K562 (cell line): Measurements from ENCODE around the gene ZCCHC14. TPM values are rescaled to one million over a fixed set of nuclear protein-coding genes. Genes with fewer than 3 reads are reported as not detected.

Source experiments
- BCL6 ChIP-seq: fragments of 250-450 bp; sonication (Bioruptor Pico); IDR thresholded peaks from 2 replicates; pipeline ENCODE4 v1.4.0; 2020
- CREM ChIP-seq: IDR thresholded peaks from 2 replicates; pipeline ENCODE4 v1.6.1; 2014; ENCODE audit warnings: antibody characterized with exemption, low read depth
- FOSL1 ChIP-seq: fragments of 200-800 bp; sonication (Bioruptor generic); conservative IDR thresholded peaks from 2 replicates; pipeline ENCODE4 v1.6.1; 2016; ENCODE audit warnings: missing genetic modification characterization, missing compliant biosample characterization
- HDAC2 ChIP-seq: fragments of 450-650 bp; IDR thresholded peaks from 2 replicates; pipeline ENCODE4 v1.6.1; 2016; ENCODE audit warnings: mild to moderate bottlenecking
- MTA2 ChIP-seq: fragments of 450-650 bp; IDR thresholded peaks from 2 replicates; pipeline ENCODE4 v1.6.1; 2016; ENCODE audit warnings: low read depth
- NBN ChIP-seq: fragments of 450-650 bp; IDR thresholded peaks from 2 replicates; pipeline ENCODE4 v1.6.1; 2016; ENCODE audit warnings: low read depth, mild to moderate bottlenecking
- NFE2 ChIP-seq: IDR thresholded peaks from 2 replicates; pipeline ENCODE4 v1.6.1; 2014; ENCODE audit warnings: antibody characterized with exemption, low read depth
- RBM17 ChIP-seq: fragments of 200-400 bp; formaldehyde crosslinking; IDR thresholded peaks from 2 replicates; pipeline ENCODE4 v1.6.1; 2017; ENCODE audit warnings: low read depth, mild to moderate bottlenecking, low read length, borderline replicate concordance
- U2AF2 ChIP-seq: fragments of 200-400 bp; formaldehyde crosslinking; optimal IDR thresholded peaks from 2 replicates; pipeline ENCODE3; 2017; ENCODE audit warnings: low read depth, mild to moderate bottlenecking, low read length
- ZNF146 ChIP-seq: IDR thresholded peaks from one replicate; pipeline ENCODE4 v1.6.1; 2018; ENCODE audit warnings: missing compliant biosample characterization; ENCODE audit not compliant: unreplicated experiment
- ZNF224 ChIP-seq: sonication (generic); formaldehyde crosslinking; IDR thresholded peaks from 2 replicates; pipeline ENCODE4 v1.8.0; 2022; ENCODE audit warnings: mild to moderate bottlenecking, missing genetic modification reagents
- ZNF282 ChIP-seq: sonication (generic); formaldehyde crosslinking; IDR thresholded peaks from 2 replicates; pipeline ENCODE4 v1.8.1; 2023; ENCODE audit warnings: missing genetic modification reagents
- ZNF354B ChIP-seq: fragments of 250-450 bp; sonication (Bioruptor Pico); IDR thresholded peaks from 2 replicates; pipeline ENCODE4 v1.4.0; 2020
- ZNF707 ChIP-seq: fragments of 250-450 bp; sonication (Bioruptor Pico); conservative IDR thresholded peaks from 2 replicates; pipeline ENCODE4 v1.8.0; 2022; ENCODE audit warnings: inconsistent platforms, mild to moderate bottlenecking, moderate library complexity
- polyA plus RNA-seq, 8 experiments: library from polyadenylated mRNA; depleted of rRNA in 4 of 8; stranded (reverse) in 5 of 8; unstranded in 3 of 8; fragments of >200 nt; fragmentation: Nextera tagmentation in 2 of 8; fragmentation: Illumina TruSeq in 1 of 8; extraction: Ambion mirVana in 2 of 8; extraction: Trizol in 1 of 8; gene quantifications; 2 replicates each; pipeline versions ENCODE4 v1.2.1 to v1.2.3, GENCODE V29; 2011 to 2014; ENCODE audit warnings: inconsistent platforms in 1 of 8, missing spikeins in 1 of 8
- total RNA-seq, 7 experiments: library from RNA; depleted of rRNA in 6 of 7; stranded (reverse); fragments of >200 nt in 6 of 7; fragmentation: Illumina TruSeq in 2 of 7; extraction: Trizol in 2 of 7; gene quantifications; 2 replicates each; pipeline versions ENCODE4 v1.2.1 to v1.2.3, GENCODE V29; 2011 to 2021; ENCODE audit warnings: low replicate concordance in 1 of 7
- TF ChIP-seq, protein P1 (sequence below): fragments of 450-650 bp; IDR thresholded peaks from 2 replicates; pipeline ENCODE4 v1.6.1; 2016; ENCODE audit warnings: mild to moderate bottlenecking, moderate library complexity
- TF ChIP-seq, protein P2 (sequence below): fragments of 250-450 bp; sonication (Bioruptor Pico); IDR thresholded peaks from 2 replicates; pipeline ENCODE4 v1.5.0; 2020; ENCODE audit warnings: mild to moderate bottlenecking

Gene ZCCHC14
- total and polyA plus RNA-seq, 9 of the 15 experiments (the other 6 are each of a cell fraction or from before 2014, with no cell fraction given) = 1.5 to 12.4 (median 2.9) TPM

DNA sequence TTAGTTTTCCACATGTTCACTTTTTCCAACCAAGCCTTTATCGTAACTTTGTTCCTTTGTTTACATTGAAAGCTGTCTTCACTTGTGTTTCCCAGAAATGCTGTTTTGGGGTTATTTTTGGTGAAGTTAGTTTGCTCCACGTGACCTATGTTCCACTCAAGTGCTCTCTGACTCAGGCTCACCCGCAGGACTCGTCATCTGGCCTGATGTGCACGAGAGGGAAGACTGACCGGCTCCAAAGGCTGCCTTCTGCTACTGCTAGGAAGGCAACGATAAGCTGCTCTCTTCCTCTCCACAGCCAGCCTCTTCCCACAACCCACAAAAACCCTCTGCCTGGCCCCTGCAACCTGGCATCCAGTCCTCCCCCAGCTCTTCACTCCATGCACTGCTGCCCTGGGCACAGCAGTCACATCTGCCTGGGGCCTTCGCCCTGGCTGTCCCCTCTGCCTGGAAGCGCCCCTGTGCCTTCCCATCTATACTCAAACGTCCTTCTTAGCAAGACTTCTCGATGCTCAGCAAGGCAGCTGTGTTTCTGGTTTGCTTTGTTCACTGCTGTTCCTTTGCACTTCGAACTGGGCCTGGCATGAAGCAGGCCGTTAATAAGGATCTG, 28.0 kb downstream of the ZCCHC14 start (continued):
- TF ChIP-seq U2AF2 (no peak), BCL6 (CRISPR knock-in tag) (no peak), ZNF707 (CRISPR knock-in tag) (no peak), NBN (peak; percentile 35; the same call in 1 of the 2 replicates), HDAC2 (no peak; the same call in 1 of the 2 replicates), ZNF224 (CRISPR knock-in tag) (no peak), MTA2 (no peak), NFE2 (no peak), FOSL1 (tag) (peak; percentile 97), RBM17 (no peak), ZNF354B (CRISPR knock-in tag) (0 out of 2 replicates have a peak, but pooled peaks have one; percentile 30), CREM (peak; percentile 59), ZNF146 (CRISPR knock-in tag) (no peak), ZNF282 (CRISPR knock-in tag) (no peak)
- TF ChIP-seq, protein P1, sequence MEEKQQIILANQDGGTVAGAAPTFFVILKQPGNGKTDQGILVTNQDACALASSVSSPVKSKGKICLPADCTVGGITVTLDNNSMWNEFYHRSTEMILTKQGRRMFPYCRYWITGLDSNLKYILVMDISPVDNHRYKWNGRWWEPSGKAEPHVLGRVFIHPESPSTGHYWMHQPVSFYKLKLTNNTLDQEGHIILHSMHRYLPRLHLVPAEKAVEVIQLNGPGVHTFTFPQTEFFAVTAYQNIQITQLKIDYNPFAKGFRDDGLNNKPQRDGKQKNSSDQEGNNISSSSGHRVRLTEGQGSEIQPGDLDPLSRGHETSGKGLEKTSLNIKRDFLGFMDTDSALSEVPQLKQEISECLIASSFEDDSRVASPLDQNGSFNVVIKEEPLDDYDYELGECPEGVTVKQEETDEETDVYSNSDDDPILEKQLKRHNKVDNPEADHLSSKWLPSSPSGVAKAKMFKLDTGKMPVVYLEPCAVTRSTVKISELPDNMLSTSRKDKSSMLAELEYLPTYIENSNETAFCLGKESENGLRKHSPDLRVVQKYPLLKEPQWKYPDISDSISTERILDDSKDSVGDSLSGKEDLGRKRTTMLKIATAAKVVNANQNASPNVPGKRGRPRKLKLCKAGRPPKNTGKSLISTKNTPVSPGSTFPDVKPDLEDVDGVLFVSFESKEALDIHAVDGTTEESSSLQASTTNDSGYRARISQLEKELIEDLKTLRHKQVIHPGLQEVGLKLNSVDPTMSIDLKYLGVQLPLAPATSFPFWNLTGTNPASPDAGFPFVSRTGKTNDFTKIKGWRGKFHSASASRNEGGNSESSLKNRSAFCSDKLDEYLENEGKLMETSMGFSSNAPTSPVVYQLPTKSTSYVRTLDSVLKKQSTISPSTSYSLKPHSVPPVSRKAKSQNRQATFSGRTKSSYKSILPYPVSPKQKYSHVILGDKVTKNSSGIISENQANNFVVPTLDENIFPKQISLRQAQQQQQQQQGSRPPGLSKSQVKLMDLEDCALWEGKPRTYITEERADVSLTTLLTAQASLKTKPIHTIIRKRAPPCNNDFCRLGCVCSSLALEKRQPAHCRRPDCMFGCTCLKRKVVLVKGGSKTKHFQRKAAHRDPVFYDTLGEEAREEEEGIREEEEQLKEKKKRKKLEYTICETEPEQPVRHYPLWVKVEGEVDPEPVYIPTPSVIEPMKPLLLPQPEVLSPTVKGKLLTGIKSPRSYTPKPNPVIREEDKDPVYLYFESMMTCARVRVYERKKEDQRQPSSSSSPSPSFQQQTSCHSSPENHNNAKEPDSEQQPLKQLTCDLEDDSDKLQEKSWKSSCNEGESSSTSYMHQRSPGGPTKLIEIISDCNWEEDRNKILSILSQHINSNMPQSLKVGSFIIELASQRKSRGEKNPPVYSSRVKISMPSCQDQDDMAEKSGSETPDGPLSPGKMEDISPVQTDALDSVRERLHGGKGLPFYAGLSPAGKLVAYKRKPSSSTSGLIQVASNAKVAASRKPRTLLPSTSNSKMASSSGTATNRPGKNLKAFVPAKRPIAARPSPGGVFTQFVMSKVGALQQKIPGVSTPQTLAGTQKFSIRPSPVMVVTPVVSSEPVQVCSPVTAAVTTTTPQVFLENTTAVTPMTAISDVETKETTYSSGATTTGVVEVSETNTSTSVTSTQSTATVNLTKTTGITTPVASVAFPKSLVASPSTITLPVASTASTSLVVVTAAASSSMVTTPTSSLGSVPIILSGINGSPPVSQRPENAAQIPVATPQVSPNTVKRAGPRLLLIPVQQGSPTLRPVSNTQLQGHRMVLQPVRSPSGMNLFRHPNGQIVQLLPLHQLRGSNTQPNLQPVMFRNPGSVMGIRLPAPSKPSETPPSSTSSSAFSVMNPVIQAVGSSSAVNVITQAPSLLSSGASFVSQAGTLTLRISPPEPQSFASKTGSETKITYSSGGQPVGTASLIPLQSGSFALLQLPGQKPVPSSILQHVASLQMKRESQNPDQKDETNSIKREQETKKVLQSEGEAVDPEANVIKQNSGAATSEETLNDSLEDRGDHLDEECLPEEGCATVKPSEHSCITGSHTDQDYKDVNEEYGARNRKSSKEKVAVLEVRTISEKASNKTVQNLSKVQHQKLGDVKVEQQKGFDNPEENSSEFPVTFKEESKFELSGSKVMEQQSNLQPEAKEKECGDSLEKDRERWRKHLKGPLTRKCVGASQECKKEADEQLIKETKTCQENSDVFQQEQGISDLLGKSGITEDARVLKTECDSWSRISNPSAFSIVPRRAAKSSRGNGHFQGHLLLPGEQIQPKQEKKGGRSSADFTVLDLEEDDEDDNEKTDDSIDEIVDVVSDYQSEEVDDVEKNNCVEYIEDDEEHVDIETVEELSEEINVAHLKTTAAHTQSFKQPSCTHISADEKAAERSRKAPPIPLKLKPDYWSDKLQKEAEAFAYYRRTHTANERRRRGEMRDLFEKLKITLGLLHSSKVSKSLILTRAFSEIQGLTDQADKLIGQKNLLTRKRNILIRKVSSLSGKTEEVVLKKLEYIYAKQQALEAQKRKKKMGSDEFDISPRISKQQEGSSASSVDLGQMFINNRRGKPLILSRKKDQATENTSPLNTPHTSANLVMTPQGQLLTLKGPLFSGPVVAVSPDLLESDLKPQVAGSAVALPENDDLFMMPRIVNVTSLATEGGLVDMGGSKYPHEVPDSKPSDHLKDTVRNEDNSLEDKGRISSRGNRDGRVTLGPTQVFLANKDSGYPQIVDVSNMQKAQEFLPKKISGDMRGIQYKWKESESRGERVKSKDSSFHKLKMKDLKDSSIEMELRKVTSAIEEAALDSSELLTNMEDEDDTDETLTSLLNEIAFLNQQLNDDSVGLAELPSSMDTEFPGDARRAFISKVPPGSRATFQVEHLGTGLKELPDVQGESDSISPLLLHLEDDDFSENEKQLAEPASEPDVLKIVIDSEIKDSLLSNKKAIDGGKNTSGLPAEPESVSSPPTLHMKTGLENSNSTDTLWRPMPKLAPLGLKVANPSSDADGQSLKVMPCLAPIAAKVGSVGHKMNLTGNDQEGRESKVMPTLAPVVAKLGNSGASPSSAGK = peak; percentile 68
- TF ChIP-seq, protein P2, sequence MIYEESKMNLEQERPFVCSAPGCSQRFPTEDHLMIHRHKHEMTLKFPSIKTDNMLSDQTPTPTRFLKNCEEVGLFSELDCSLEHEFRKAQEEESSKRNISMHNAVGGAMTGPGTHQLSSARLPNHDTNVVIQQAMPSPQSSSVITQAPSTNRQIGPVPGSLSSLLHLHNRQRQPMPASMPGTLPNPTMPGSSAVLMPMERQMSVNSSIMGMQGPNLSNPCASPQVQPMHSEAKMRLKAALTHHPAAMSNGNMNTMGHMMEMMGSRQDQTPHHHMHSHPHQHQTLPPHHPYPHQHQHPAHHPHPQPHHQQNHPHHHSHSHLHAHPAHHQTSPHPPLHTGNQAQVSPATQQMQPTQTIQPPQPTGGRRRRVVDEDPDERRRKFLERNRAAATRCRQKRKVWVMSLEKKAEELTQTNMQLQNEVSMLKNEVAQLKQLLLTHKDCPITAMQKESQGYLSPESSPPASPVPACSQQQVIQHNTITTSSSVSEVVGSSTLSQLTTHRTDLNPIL = no peak
